ENCODE data around the gene NOL8.

- no peak for TF ChIP-seq CTCF (IDR thresholded peaks at IDR 0.05)
- TF ChIP-seq POLR2A (IDR thresholded peaks at IDR 0.05): no peak
Measured at GRCh38 chr9:92315456-92315855, 9.7 kb downstream of the NOL8 start.
